ENCODE measurements around the gene VAPA.
"Not testable (repeated sequence)": the region's sequence is repeated elsewhere in the genome, so short reads cannot be mapped to it uniquely, and the experiment has no call there.

Gene VAPA

DNA sequence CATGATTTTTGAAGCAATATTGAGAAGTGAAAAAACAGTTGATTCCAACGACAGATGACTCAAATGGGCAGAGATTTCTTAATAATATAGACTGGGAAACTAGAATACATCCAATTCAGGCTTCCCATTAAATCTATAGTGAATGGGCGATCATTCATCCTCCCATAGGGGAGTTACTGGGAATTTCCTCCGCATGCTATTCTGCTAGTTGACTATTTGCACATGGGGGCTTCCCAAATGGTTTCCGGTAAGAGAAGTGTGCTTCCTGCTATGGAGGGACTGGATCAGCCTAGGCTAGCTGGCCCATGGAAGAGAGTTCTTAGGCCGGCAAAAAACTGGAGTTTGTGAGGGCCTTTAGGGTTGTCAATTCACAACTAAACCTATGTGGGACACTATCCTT is 2.6 kb upstream of the VAPA start:
- H3K27ac ChIP-seq = no peak overlapping the region
- DNase-seq (ENCODE audit: low read depth, low spot score) = no peak

DNA sequence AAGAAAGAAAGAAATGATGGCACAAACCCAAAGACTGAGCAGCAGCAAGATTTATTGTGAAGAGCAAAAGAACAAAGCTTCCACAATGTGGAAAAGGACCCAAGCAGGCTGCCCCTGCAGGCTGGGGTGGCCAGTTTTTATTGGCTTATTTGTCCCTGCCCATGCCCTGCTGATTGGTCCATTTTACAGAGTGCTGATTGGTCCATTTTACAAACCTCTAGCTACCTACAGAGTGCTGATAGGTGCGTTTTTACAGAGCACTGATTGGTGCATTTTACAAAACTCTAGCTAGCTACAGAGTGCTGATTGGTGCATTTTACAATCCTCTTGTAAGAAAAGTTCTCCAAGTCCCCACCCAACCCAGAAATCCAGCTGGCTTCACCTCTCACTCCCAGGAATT is 1.5 kb upstream of the VAPA start:
- DNase-seq (ENCODE audit: low read depth, low spot score); H3K27ac ChIP-seq: not testable (repeated sequence)

DNA sequence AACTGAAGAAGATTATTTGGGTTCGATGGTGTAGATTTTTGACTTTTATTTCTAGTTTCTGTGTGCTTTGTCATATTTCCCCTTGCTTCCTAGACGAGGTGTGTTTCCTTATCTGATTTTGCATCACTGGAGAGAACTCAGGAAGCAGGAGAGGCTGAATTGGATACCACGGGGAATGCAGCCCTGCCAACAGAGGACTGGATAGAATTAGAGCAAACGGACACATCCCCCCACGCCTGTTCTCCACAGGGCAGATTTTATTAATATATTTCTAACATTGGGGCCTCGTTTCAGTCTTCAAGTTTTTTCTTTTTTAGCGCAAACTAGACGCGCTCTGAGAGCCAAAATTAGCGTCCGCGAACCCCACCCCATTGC is 678 bp upstream of the VAPA start:
- H3K27ac ChIP-seq = peak overlapping the region; percentile 92
- no peak for DNase-seq (ENCODE audit: low read depth, low spot score)

DNA sequence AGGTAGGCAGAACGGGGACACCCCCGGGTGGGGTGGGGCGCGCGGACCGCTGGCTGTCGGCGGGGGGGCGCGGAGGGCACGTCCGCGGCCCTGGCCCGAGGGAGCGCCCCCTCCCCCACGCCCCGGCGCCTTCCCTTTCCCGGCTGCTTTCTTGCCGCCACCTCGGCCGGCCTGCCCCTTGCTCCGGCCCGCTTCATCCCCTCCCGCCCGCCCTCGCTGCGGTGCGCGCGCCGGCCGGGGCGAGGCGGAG is 443 bp downstream of the VAPA start:
- peak overlapping the region; percentile 92 for H3K27ac ChIP-seq
- DNase-seq (ENCODE audit: low read depth, low spot score) = no peak

DNA sequence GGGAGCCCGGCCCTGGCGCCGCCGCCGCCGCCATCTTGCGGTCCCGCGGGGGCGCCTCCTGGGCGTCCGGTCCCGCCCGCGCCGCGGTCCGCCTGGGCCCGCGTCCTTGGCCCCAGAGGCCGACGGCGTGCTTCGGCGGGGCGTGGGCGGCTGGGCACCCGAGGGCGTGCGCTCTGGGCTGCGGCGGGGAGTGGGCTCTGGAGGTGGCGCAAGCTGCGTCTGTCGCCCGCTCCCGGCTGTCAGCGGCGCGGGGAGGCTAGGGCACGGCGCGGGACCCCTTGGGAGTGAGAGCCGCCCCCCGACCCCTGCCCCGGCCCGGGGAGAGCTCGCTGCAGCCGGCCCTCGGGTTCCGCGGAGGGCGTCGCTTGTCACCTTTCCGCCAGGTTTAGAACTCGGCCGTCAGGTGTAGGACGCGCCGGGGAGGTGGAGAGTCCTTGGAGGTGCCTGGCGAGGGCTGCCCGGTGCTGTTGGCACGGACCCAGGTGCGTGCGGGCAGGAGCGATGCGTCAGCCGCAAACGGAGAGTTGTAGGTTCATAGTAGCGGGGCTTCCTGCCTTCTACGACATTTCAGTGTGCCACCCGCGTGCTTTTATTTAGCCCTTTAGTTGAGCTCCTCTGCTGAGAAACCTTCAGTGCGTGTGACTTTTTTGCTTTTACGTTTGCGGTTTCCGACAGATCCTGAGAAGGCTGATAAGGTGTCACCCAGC is 921 bp downstream of the VAPA start:
- peak overlapping the region; percentile 92 for H3K27ac ChIP-seq

DNA sequence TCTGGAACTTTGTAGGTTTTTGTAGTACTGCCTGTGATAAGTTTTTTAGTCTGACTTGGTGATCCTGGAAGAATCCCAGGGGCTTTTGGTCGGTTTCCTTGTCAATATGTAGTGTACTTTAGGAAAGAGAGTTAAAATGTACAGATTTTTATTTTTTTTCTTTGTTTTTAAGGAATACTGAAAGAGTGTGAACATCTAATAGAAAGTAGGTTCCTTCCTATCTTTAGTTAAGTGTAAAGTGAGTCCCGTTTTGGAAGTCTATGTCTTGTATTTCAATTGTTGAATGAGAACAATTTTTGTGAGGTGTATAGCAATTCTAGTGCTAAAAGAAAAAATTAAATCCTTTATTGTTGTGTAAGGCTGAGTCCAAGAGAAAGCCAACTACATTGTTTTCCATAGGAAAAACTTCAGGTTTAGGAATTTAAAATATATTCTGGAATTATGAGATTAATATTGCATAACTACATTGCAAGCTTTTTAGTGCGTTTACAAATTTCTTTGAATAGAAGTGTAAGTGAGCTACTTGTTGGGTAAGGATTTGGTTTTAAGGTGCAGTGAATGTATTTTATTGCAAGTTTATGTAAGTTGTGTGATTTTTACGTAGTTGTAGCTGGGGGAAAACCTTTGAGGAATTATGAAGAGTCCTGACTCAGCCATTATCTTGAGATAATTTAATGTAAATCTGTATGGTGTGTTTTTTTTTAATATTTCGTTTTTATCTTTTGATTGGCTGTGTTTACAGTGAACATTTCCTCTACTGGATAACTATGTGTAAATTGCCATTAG is 1.7 kb downstream of the VAPA start:
- no peak for DNase-seq (ENCODE audit: low read depth, low spot score)
- peak overlapping the region; percentile 92 for H3K27ac ChIP-seq

More for the DNA sequence above, 921 bp downstream of the VAPA start:
- no peak for DNase-seq (ENCODE audit: low read depth, low spot score)

DNA sequence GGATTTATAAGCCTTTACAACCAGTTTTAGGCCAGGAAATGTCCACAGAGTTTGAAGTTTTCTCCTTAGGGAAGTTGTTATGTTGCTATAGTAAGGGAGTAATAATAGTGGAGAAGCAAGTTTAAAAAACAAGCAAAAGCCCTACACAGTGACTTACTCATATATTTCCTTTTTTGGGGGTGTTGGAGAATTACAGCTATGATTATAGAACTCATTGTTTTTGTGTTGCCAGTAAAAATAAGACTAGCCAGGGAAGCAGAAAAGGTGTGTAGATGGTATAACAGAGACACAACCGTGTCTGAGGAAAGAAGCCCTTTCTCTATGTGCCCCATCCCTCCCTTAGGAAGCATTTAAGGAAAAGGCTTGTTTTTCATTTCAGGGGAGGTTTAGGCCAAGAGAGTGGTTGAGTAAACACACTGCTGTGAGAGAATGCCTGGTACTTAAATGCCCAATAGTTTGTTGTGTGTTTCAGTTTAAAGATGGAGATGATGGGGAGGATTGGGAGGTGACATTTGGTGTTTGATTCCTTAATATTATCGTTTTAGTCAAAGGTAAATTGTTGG is 2.3 kb downstream of the VAPA start:
- DNase-seq (ENCODE audit: low read depth, low spot score) = no peak
- peak overlapping the region; percentile 92 for H3K27ac ChIP-seq

DNA sequence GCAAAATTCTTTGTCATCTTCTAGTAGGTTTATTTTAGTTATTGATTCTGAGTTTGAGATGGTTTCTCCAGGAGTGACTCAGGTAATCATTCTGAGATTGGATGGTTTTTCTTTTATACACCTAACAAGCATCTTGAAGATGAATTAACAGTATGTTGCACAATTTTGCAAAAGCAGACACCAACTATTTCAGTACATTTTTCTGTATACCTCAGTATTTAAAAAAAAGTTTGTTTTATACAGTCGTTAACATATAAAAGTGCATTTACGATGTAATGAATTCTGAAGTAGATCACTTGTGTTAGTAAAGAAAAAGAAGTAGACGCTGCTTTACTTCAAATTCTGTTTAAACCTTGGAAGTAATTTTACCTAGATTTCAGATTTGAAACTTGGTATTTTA is 3.0 kb downstream of the VAPA start:
- no peak for DNase-seq (ENCODE audit: low read depth, low spot score)
- peak overlapping the region; percentile 92 for H3K27ac ChIP-seq

DNA sequence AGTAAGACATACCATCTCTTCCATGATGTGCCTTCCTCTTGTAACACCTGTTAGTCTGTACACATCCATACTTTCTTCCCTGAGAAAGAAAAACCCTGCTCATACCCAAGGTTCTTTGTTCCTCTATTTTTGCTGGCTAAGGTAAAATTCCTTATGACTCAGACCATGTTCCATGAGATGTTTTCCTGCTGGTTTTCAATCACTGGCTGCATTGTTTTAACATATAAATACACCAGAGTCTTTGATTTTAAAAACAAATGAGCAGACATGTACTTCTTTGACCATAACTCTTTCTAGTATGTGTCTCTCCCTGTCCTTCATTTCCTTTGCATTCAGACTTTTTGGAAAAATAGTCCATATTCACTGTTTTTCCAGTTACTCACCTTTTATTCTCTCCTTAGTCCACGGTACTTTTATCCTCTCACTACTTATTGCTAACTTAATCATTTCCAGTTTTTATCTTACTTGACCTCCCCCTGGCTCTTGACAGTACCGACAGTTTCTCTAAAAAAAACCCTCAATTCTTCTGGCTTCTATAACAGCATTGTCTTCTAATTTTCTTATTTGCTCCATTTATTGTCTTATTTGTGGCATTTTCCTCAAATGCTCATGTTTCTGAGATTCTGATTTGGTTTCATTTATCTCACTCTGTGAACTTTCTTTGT is 4.3 kb downstream of the VAPA start:
- H3K27ac ChIP-seq = peak overlapping the region; percentile 16
- DNase-seq (ENCODE audit: low read depth, low spot score) = no peak

DNA sequence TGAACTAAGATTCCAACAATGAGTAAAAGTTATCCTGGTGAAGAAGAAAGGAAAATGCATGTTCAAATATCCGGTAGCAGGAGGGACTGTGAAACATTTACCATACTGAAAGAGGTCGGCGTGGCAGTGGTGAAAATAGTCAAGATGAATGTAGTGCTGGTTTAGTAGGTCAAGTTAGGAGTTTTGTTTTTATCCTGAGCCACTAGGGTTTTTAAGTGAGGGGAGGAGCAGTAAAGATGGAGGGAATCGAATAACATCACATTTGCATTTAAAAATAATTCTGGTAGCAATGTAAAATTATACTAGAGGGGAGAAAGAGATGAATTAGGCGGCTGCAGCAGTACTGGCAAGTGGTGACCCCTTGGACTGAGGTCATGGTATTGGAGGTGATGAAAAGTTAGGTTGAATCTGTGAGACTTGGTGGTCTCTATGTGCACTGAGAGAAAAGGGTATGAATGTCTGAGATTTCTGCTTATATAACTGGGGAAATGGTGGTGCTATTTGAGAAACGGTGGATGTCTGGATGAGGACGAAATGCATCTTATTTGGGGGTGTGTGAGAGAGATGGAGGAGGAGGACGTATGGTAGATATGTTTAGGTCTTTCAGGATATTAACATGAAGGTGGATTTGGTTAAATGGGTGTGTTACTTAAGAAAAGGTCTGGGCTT is 5.9 kb downstream of the VAPA start:
- no peak overlapping the region for H3K27ac ChIP-seq
- no peak for DNase-seq (ENCODE audit: low read depth, low spot score)

DNA sequence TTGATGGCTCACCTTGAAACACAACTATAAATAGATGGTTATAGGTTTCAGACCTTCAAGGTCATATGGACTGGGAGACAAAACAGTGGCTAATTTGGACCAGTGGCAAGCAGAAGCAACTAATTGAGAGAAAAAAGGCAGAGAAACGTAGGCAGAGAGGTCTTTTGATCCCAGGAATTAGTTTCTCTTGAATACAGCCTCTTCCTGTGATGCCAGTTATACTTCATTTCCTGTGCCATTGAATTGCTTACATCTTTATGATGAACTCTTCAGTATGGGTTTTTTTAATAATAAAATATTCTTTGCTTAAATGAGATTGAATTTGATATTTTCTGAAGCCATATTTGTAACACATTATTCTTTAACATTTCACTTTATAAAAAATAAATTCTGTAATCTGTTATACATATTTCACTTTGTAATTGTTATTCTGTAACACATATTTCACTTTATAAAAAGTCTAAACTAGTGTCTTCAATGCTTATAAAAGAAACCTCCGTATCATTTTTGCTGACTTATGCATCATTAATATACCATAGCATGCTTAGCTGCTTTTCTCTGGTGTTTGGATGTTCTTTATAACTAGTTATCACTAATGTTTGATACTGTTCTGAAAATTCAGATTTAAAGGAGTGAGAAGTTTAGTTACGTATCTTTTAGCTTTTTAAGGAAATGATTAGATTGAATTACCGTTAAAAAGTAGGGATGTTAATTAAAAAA is 8.9 kb downstream of the VAPA start:
- no peak for DNase-seq (ENCODE audit: low read depth, low spot score)
- no peak overlapping the region for H3K27ac ChIP-seq

DNA sequence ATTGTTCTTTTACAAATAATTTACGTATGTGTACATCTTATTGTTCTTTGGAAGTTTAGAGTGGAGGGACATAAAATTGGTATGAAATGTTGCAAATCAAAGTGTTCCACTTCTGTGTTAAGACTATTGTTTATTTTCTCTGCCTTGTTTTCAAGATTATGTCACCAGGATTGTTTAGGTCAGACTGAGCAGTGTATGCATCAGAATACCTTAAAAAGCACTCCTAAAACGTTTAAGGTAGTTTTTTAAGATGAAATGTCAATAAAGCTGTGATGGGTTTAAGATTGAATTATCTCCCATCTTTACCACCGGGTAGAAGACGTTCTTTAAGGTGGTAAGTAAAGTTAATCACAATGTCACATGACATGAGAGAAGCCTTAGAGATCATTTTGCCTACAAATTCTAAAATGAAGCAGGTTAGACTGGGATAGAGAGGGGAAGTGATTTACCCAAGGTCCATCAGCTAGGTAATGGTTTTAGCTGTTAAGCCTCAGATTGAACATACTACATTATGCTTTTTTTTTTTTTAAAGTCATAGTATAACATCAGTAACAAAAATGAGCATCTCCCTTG is 10.6 kb downstream of the VAPA start:
- no peak for DNase-seq (ENCODE audit: low read depth, low spot score)
- no peak overlapping the region for H3K27ac ChIP-seq

DNA sequence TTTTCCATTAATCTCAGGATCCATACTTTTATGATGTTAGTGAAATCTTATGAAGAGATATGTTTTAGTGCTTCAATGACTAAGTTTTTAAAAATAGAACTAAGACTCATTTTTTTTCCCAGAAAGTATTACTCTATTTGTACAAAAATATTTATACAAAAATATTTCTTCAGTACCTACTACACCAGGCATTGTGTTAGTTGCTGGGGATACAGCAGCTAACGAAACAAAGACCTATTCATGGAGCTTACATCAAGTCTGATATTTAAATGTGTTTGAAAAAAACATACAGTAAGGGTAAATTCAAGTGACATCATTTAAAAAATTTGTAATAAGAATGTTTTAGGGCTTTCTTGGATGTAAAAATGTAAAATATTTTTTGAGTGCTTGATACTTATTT is 11.6 kb downstream of the VAPA start:
- DNase-seq (ENCODE audit: low read depth, low spot score) = no peak
- H3K27ac ChIP-seq = no peak overlapping the region

DNA sequence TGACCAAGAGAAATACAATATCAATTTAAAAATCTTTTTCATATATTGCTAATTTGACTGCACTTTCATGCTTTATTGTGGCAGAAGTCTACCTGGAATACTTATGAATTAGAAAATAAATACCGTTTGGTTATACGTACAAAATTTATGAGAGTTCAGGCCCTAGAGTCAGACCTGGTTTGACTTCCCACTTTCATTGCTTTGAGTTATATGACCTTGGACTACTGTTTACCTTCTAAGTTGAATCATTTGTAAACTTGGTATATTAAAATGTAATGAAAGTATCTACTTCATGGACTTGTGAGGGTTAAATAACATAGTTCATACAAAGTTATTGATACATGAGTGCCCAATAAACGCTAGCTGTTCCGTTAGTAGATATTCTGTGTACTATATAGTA is 12.0 kb downstream of the VAPA start:
- DNase-seq (ENCODE audit: low read depth, low spot score) = no peak
- H3K27ac ChIP-seq = no peak overlapping the region

DNA sequence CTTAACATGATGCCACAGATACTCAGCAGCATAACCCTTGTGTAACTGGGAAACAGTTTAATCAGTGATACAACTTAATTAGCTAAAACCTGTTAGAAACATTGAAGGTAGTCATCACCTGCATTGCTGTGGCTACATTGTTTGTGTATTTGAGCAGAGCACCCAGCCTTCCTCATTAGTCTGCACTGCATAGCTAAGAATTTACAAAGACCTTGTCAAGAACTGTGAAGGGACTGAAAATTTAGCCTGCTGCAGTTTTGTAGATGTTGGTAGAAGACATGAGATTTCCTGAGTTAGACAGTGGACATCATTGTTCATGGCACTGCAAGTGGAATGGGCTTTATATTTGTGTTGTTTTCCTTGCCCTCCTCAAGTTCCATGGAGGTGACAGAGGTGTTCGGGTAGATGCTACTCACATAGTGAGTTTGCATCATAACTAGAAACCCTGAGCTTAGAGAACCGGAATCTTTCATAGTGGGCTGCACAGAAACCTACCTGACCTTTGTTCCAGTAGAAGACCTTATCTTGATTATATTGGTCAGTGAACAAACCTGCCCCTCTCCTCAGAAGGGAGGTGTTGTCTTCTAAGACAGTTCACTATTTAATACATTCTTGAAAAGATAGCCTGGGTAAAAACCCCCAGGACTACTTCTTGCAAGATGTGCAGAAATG is 12.5 kb downstream of the VAPA start:
- peak overlapping the region; percentile 5 for H3K27ac ChIP-seq
- DNase-seq (ENCODE audit: low read depth, low spot score) = no peak

DNA sequence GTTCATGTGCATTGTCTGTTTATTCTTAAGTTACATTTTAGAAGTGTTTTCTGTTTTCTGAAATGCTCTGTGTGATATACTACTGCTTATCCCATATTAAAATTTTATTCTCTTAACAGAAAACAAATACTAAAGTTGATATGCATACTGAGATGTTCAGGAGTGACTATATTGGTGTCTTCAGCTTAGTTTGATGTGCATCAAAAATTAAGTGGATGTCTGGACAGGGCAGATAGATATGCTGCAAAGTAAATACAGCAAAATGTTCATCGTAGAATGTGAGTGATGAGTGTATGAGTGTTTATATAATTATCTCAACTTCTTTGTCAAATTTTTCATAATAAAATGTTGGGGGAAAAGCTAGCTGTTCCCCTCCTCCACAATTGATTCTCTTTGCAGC is 13.2 kb downstream of the VAPA start:
- peak overlapping the region; percentile 69 for H3K27ac ChIP-seq
- no peak for DNase-seq (ENCODE audit: low read depth, low spot score)

DNA sequence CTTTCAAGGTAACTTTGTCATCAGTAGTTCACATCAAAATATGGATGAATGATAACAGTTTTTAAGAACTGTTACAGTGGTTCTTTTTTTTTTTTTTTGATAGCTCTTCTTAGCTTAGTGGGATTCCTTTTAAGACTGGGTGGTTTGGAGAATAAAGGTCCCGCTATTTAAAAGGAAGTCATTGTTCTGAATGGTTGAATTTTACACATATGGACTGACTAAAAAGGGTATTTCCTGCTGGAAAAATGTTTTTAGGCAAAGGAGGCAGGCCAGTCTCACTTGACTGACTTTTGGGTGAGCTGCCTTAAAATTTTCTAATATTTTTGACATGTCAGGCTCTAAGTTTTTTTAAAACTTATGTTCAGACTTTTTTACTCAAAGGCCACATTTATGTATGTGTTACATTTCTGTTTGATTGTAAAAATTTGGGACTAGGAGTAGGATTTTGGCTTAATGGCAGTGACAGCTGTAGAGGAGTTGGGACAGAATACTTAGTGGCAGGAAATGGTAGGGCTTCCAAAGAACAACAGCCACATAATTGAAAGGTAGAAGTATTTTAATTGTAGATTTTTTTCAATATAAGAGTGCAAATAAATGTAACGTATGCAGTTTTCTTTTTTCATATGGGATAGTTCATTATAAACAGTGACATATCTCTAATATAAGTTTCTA is 13.7 kb downstream of the VAPA start:
- DNase-seq (ENCODE audit: low read depth, low spot score) = no peak
- peak overlapping the region; percentile 69 for H3K27ac ChIP-seq

DNA sequence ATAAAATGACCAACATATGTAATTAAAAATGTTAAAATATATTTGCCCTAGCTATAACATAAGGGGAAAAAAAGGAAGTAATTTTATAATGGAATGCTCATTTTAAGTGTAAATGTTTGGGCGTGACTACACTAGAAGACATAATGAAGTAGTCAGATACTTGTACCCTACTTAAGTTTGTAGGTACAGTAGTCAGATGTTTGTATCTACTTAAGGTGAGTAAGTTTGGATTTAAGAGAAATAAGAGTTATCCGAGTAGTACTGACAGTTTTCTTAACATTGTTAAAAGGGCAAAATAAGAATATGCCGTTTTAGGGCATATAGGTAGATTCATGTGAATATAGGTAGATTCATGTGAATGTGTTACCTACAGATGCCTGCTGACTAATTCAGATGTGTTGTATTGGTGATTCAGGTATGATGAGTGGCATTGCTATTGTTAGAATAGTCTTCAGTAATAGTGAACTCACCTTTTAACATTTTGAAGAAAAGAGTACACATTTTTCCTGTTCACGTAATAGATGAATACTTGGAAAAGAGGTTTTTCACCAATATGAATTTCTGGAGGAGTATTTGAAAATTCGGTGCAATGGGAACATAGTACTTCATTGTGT is 14.9 kb downstream of the VAPA start:
- DNase-seq (ENCODE audit: low read depth, low spot score) = no peak
- peak overlapping the region; percentile 69 for H3K27ac ChIP-seq
